Stomach smooth muscle (tissue), 2 donors: ENCODE measurements around the gene CNPY1.

Experiments
- H3K27ac ChIP-seq: one replicate; pipeline ENCODE4 v1.7.0; 2013; ENCODE audit warnings: mild to moderate bottlenecking, low read length, inconsistent platforms
- H3K27me3 ChIP-seq, 2 donors: one replicate each; pipeline ENCODE4 v1.7.0; 2013; ENCODE audit warnings: low read length in 2 of 2; ENCODE audit not compliant: insufficient read depth in 2 of 2, control insufficient read depth in 1 of 2
- H3K36me3 ChIP-seq, 2 donors: one replicate each; pipeline ENCODE4 v1.7.0; 2013; ENCODE audit warnings: low read length in 2 of 2; ENCODE audit not compliant: control insufficient read depth in 2 of 2, insufficient read depth in 2 of 2
- H3K4me1 ChIP-seq: one replicate; pipeline ENCODE4 v1.7.0; 2013; ENCODE audit warnings: low read length; ENCODE audit not compliant: control insufficient read depth, insufficient read depth
- H3K4me3 ChIP-seq, 2 donors: one replicate each; pipeline ENCODE4 v1.7.0; 2013; ENCODE audit warnings: low read length in 2 of 2
- H3K9ac ChIP-seq, 2 donors: one replicate each; pipeline ENCODE4 v1.7.0; 2013; ENCODE audit warnings: low read length in 2 of 2, mild to moderate bottlenecking in 1 of 2
- H3K9me3 ChIP-seq, 2 donors: one replicate each; pipeline ENCODE4 v1.7.0; 2013; ENCODE audit warnings: low read length in 2 of 2; ENCODE audit not compliant: control insufficient read depth in 2 of 2
- donor health status: healthy.
- donor health status: Pancreatic carcinoma.

CNPY1 gene

DNA sequence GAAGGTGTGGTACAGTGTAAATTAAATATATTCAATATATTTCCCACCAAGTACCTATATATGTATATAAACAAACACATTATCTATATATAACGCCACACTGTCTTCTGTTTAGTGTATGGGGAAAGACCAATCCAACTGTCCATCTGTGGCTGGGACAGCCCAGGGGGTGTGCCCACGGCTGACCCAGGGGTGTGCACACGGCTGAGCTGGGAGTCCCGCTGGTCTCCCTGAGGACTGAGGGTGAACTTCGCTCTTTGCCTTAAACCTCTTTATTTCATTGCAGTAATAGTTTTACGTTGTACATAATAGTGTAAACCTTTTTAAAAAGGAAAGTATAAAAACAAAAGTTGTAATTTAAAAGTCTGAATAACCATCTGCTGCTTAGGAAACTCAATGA is 82.2 kb downstream of the CNPY1 start:
- Histone ChIP-seq H3K9ac (no peak overlapping the region), H3K27me3 (peaks cover 88 to 99% of the 10 kb centered on the region in 2 donors), H3K9me3 (no peaks in the 10 kb centered on the region), H3K4me3 (no peak overlapping the region), H3K4me1 (peaks cover 27% of the 10 kb centered on the region), H3K27ac (no peak overlapping the region), H3K36me3 (no peaks in the 10 kb centered on the region)

DNA sequence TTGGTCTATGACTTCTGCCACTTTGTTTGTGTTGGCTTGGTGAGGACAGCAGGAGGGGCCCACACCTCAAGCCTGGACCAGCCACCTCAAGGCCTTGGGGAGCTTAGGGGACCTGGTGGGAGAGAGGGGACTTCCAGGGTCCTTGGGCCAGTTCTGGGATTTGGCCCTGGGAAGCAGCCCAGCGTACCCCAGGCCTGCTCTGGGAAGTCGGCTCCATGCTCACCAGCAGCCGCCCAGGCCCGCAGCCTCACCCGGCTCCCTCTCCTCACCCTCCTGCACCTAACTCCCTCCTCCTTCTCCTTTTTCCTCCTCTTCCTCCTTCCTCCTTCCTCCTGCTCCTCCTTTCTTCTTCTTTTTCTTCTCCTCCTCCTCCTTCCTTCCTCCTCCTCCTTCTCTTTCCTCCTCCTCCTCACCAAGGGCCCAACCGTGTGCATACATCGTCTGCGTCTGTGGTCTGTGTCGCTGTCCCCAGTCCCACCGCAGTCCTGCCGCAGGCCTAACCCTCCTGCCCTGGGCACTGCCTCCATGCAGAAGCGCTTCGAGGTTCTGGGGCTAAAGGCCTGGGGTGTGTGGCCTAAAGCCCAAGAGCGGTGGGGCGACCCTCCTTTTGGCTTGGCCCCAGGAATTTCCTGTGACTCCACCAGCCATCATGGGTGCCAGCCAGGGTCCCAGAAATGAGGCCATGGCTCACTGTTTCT is 83.1 kb downstream of the CNPY1 start:
- H3K9me3 ChIP-seq, result no peaks in the 10 kb centered on the region
- no peak overlapping the region for H3K9ac ChIP-seq
- no peak overlapping the region for H3K4me3 ChIP-seq
- H3K27ac ChIP-seq, result no peak overlapping the region
- peaks cover 83 to 99% of the 10 kb centered on the region in 2 donors for H3K27me3 ChIP-seq
- H3K36me3 ChIP-seq, result no peaks in the 10 kb centered on the region
- H3K4me1 ChIP-seq, result peaks cover 32% of the 10 kb centered on the region

DNA sequence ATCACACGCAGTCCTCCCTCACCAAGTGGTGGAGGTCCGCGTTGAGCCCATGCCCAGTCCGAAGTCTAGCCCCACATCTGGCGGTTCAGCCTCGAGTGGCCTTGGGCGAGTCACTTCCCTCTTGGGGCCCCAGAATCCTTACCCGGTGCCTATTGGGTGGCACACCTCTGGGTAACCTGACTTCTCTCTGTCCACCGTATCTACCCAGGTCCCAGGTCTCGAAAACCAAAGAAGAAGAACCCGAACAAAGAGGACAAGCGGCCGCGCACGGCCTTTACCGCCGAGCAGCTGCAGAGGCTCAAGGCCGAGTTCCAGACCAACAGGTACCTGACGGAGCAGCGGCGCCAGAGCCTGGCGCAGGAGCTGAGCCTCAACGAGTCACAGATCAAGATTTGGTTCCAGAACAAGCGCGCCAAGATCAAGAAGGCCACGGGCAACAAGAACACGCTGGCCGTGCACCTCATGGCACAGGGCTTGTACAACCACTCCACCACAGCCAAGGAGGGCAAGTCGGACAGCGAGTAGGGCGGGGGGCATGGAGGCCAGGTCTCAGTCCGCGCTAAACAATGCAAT is 84.1 kb downstream of the CNPY1 start:
- Histone ChIP-seq H3K9me3 (no peaks in the 10 kb centered on the region), H3K4me1 (peaks cover 32% of the 10 kb centered on the region), H3K27ac (no peak overlapping the region)

DNA sequence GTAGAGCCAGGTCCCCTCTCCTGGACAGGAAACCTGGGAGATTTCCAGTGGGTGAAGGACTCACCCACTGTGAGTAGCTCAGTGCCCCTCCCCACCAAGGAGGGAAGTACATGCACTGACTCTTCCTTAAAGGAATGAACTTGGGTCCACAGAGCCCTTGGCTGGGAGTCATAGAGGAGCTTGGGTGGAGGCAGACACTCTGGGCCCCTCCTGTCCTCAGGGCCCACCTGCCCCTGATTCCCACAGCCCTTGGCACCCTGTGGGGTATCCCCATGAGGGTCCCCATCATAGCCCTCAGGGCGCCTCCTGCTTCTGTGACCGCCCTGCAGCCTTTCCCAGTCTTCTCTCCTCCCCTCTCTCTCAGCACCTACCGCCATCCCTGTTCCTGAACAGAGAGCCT is 84.7 kb downstream of the CNPY1 start:
- peaks cover 32% of the 10 kb centered on the region for H3K4me1 ChIP-seq
- H3K36me3 ChIP-seq, result no peaks in the 10 kb centered on the region
- peaks cover 75 to 96% of the 10 kb centered on the region in 2 donors for H3K27me3 ChIP-seq
- no peak overlapping the region for H3K9ac ChIP-seq
- H3K27ac ChIP-seq, result no peak overlapping the region
- H3K9me3 ChIP-seq, result no peaks in the 10 kb centered on the region
- H3K4me3 ChIP-seq, result no peak overlapping the region

More for the DNA sequence above, 84.1 kb downstream of the CNPY1 start:
- no peak overlapping the region for H3K4me3 ChIP-seq
- H3K9ac ChIP-seq, result no peak overlapping the region
- no peaks in the 10 kb centered on the region for H3K36me3 ChIP-seq
- H3K27me3 ChIP-seq, result peaks cover 75 to 96% of the 10 kb centered on the region in 2 donors

DNA sequence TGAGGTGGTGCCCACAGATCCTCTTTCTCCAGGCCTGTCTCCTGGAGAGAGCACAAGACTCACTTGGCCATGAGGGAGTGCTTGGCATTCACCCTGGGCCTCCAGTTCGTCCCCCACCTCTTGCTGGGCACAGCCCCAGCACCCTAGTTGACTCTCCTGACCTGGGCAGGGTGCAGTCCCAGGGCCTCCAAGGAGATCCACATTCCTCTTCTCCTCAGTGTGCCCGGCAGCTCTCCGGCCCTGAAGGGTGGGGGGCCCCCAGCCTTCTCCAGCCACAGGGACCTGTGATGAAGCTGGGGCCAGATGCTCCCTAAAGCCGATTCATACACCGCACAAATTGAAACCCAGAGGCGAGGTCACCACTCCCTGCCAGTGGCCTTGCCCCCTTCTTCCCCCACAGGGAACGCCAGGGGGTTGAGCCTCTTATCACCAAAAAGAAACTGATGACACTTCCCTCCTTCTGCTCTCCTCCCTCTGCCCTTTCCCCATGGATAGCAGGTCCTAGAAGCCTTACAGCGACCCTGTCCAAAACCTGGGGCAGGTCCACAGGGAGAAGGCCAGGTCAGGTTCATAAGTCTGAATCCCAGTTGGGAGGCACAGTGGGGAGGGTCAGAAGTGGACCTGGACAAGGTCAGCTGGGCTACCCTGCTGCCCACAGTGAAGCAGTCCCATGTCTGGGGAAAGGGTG is 85.3 kb downstream of the CNPY1 start:
- no peak overlapping the region for H3K27ac ChIP-seq
- H3K27me3 ChIP-seq, result peaks cover 74 to 96% of the 10 kb centered on the region in 2 donors
- H3K4me1 ChIP-seq, result peaks cover 32% of the 10 kb centered on the region
- no peak overlapping the region for H3K4me3 ChIP-seq
- no peak overlapping the region for H3K9ac ChIP-seq
- no peaks in the 10 kb centered on the region for H3K36me3 ChIP-seq
- H3K9me3 ChIP-seq, result no peaks in the 10 kb centered on the region

DNA sequence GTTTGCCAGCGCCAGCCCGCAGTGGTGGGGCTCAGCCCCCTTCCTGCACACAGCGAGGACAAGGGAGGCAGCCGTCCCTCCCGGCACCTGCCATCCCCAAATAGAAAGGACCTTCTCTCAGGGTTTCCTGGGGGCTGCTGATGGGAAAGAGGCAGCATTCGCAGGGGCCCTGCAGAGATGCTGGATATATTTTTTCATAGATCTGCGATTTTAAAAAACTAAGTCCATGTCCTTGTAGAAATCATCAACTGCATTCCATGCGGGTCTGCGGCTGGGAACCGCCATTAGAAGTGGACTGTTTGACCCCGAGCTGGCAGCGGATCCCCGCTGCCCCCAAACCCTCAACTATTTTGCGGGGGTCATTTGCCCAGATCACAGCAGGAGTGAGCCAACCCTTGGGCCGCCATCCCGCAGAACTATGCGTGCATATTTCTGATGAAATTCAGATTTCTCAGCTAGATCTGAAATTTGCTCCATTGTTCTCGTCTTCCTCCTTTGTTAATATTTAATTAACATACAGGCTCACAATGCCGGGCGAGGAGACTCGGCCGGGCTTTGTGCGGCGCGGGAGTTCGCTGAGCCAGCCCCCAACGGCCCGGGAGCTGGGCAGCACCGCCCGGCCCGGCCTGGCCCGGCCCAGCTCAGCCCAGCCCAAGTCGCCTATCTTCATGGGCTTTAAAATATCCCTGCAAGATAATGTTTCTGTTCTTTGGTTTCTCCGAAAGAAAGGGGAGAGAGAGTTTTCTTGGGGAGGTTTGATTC is 86.5 kb downstream of the CNPY1 start:
- H3K9ac ChIP-seq, result no peak overlapping the region

DNA sequence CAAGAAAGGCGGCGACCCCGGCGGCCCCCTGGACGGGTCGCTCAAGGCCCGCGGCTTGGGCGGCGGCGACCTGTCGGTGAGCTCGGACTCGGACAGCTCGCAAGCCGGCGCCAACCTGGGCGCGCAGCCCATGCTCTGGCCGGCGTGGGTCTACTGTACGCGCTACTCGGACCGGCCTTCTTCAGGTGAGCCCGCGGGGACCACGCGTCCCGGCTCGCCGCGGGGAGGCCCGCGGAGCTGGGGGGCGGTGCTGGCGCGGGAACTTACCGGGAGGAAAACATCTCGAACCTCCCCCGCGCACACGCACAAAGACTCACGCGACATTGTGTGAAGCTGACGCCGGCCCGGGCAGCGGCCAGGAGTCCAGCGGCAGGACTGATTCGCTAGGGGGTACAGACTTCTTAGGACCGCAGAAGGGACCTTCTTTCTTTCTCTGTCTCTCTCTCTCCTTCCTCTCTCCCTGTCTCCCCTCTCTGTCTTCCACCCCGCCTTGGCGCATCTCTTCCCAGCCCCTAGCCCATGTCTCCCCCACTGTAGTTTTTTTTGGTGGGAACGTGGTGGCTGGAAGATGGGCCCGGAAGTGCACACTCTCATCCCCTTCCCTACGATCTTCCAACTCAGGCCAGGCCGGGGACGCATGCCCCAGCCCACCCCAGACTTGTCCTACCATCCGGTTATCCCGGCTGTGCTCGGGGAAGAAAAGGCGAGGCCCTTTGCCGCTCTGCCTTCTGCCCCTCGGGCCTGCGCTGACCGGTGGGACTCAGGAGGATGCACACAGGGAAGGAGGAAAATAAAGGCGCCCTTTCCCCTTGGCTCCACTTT is 87.3 kb downstream of the CNPY1 start:
- Histone ChIP-seq H3K9me3 (no peaks in the 10 kb centered on the region), H3K9ac (no peak overlapping the region), H3K36me3 (no peaks in the 10 kb centered on the region), H3K27me3 (peaks cover 73 to 96% of the 10 kb centered on the region in 2 donors), H3K4me1 (peaks cover 40% of the 10 kb centered on the region), H3K27ac (no peak overlapping the region), H3K4me3 (peak overlapping the region in 1 of 2 donors; percentile 52)

More for the DNA sequence above, 86.5 kb downstream of the CNPY1 start:
- H3K4me3 ChIP-seq, result no peak overlapping the region
- peaks cover 32% of the 10 kb centered on the region for H3K4me1 ChIP-seq
- H3K27ac ChIP-seq, result no peak overlapping the region
- H3K36me3 ChIP-seq, result no peaks in the 10 kb centered on the region
- H3K9me3 ChIP-seq, result no peaks in the 10 kb centered on the region
- peaks cover 74 to 96% of the 10 kb centered on the region in 2 donors for H3K27me3 ChIP-seq

DNA sequence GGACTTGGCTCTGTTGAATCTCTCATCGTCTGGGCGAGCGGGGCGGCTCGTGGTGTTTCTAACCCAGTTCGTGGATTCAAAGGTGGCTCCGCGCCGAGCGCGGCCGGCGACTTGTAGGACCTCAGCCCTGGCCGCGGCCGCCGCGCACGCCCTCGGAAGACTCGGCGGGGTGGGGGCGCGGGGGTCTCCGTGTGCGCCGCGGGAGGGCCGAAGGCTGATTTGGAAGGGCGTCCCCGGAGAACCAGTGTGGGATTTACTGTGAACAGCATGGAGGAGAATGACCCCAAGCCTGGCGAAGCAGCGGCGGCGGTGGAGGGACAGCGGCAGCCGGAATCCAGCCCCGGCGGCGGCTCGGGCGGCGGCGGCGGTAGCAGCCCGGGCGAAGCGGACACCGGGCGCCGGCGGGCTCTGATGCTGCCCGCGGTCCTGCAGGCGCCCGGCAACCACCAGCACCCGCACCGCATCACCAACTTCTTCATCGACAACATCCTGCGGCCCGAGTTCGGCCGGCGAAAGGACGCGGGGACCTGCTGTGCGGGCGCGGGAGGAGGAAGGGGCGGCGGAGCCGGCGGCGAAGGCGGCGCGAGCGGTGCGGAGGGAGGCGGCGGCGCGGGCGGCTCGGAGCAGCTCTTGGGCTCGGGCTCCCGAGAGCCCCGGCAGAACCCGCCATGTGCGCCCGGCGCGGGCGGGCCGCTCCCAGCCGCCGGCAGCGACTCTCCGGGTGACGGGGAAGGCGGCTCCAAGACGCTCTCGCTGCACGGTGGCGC is 88.1 kb downstream of the CNPY1 start, which contains the start of gene EN2:
Gene EN2, plus strand, starts transcription at position 19 of the 767 bp plus-strand sequence. Its CDS starts 249 bp downstream, at position 268.
- Histone ChIP-seq H3K9me3 (no peaks in the 10 kb centered on the region), H3K27me3 (peaks cover 72 to 95% of the 10 kb centered on the region in 2 donors), H3K9ac (no peak within 1 kb of the TSS), H3K4me1 (peaks cover 42% of the 10 kb centered on the region), H3K36me3 (no peaks in the 10 kb centered on the region), H3K4me3 (peak within 1 kb of the TSS; percentile 57 to 71), H3K27ac (no peak within 1 kb of the TSS)

DNA sequence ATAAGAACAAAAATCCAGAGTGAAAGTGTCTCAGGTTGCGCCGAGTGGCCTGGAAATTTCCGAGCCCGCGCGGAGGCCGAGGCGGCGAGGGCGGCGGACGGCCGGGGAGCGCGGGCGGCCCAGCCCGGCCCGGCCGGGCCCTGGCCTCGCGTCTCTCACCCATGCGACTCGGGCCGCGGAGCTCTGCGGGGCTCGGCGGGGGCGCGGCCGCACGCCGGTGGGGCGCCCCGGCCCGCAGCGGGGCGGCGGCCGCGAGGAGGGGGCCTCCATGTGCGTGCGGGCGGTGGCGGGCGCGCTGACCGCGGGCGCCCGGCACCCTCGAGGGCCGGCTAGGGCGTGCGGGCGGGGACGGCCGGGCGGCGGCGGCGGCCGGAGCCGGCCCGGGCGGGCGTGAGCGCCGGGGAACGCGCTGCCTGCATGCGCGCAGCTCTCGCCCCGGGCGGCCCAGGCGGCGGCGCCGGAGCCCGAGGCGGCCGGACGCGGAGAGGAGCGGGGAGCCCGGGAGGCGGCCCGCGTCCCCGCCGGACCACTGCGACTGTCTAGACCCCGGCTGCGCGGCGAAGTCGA is 88.7 kb downstream of the CNPY1 start:
- H3K4me3 ChIP-seq, result peak overlapping the region in 1 of 2 donors; percentile 71
- H3K36me3 ChIP-seq, result no peaks in the 10 kb centered on the region
- no peaks in the 10 kb centered on the region for H3K9me3 ChIP-seq
- peaks cover 42% of the 10 kb centered on the region for H3K4me1 ChIP-seq
- H3K9ac ChIP-seq, result no peak overlapping the region
- H3K27ac ChIP-seq, result no peak overlapping the region
- peaks cover 73 to 95% of the 10 kb centered on the region in 2 donors for H3K27me3 ChIP-seq
